ENCODE data around the gene TNFRSF12A. TPM values are rescaled to one million over a fixed set of nuclear protein-coding genes. Genes with fewer than 3 reads are reported as not detected.

The TNFRSF12A gene
- 89.0 and 111 TPM in 2 replicates for polyA plus RNA-seq (2011; rRNA removed)
- polyA plus RNA-seq (2012; cell fraction: cytosol; rRNA removed): 356 and 491 TPM in 2 replicates
- polyA plus RNA-seq (2012; cell fraction: nucleus; rRNA removed): 495 and 554 TPM in 2 replicates
- polyA plus RNA-seq (2017; fragmentation: RNase III; extraction: RNeasy Plus Mini Kit Qiagen cat#74134 plus additional on column Dnase treatment): 295 to 325 TPM (median 314 TPM) in 3 replicates
- 47.6 and 67.3 TPM in 2 replicates for polyA minus RNA-seq (2011; rRNA and poly(A)+ RNA removed)

GRCh38 chr16:3020247-3020603 lies at the start of gene TNFRSF12A:
Gene TNFRSF12A, plus strand, starts transcription at chr16:3020368. Its CDS starts 30 bp downstream, at chr16:3020398.
- Histone ChIP-seq H3K4me2 (peak within 1 kb of the TSS; percentile 89), H3K4me1 (peaks cover 24% of the 10 kb centered on the region), H3K4me3 (peak within 1 kb of the TSS; percentile 93), H3K27ac (peak within 1 kb of the TSS; percentile 98 to 100), H3K9me3 (no peaks in the 10 kb centered on the region)
- ChIA-PET CTCF (interaction anchor here (0.8 to 6.6 kb wide), 8 partner anchors 10 to 182 kb away, joined by 3 to 112 read pairs (median 5); no protein-coding TSS in a partner anchor), POLR2A (interaction anchor here (0.7 to 6.2 kb wide), 15 partner anchors 8 to 152 kb away, joined by 3 to 107 read pairs (median 7); partner anchors contain the start of genes PAQR4 and PKMYT1)
- no peak for TF ChIP-seq MAFK (IDR thresholded peaks at IDR 0.05; ENCODE audit: partially characterized antibody)
- no peak for TF ChIP-seq HOXA7 (CRISPR knock-in tag; IDR thresholded peaks at IDR 0.05)
- peak; percentile 79 to 95; a peak in 4 of 5 replicates for TF ChIP-seq JUN (IDR thresholded peaks at IDR 0.05)
- TF ChIP-seq PHF8 (IDR thresholded peaks at IDR 0.05; ENCODE audit: borderline replicate concordance, low read depth): peak; percentile 74; the same call in 1 of the 2 replicates
- no peak for TF ChIP-seq RCOR1 (IDR thresholded peaks at IDR 0.05; ENCODE audit: low read depth, low read length)
- peak; percentile 93 for TF ChIP-seq POLR2A (IDR thresholded peaks at IDR 0.05; ENCODE audit: low read length)
- peak; percentile 94 for TF ChIP-seq BCL3 (IDR thresholded peaks at IDR 0.05)
- TF ChIP-seq CHD2 (IDR thresholded peaks at IDR 0.05; ENCODE audit: low read length, partially characterized antibody): no peak
- TF ChIP-seq TP53 (CRISPR knock-in tag; IDR thresholded peaks at IDR 0.05): no peak
- no peak for TF ChIP-seq HOXB5 (CRISPR knock-in tag; IDR thresholded peaks at IDR 0.05)
- peak; percentile 64 to 82 for DNase-seq (ENCODE audit: low read depth in 1 of 2, low spot score in 1 of 2)
- FAIRE-seq: no peak
- peak; percentile 2; a peak in 1 of 6 replicates for ATAC-seq
- WGBS (ENCODE audit: missing lambda C conversion rate): no CpG with 5 or more reads among the region's 49 CpGs

DNA sequence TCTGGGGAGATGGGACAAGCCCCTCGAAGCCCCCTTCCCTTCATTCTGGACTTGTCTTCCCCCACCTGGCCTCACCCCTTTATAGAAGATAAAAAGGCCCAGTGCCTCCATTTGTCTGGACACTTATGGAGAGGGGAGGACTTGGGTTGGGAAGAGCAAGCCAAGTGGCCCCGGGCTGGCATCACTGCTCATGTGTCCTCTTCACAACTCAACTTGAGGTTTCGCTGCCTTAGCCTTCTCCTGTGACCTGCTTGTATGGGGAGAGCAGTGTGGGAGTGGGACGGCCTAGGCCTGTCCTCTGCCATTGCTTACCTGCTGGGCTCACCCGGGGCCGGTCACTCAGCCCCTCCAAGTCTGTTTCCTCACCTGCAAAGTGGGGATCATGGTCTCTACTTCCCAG lies 49.6 kb upstream of the TNFRSF12A start:
- WGBS (ENCODE audit: missing lambda C conversion rate): 69% methylated on average over 6 of the region's 6 CpGs
- H3K4me2 ChIP-seq: peak overlapping the region; percentile 100
- ATAC-seq (peak in 1 of 2 experiments; percentile 1; a peak in 3 of 6 replicates), DNase-seq (ENCODE audit: low read depth in 1 of 2, low spot score in 1 of 2) (no peak), FAIRE-seq (no peak)
- no peak for TF ChIP-seq RNF2 (IDR thresholded peaks at IDR 0.05; ENCODE audit: borderline replicate concordance, low read depth)
- TF ChIP-seq POLR2A (IDR thresholded peaks at IDR 0.05; ENCODE audit: low read length): no peak
- TF ChIP-seq CBX8 (IDR thresholded peaks at IDR 0.05): no peak
- no peak for TF ChIP-seq BHLHE40 (IDR thresholded peaks at IDR 0.05; ENCODE audit: low read depth, low read length)
- TF ChIP-seq EHMT2 (IDR thresholded peaks at IDR 0.05; ENCODE audit: low read depth): no peak
- TF ChIP-seq MAFK (IDR thresholded peaks at IDR 0.05; ENCODE audit: partially characterized antibody): no peak
- no peak for TF ChIP-seq HOXA7 (CRISPR knock-in tag; IDR thresholded peaks at IDR 0.05)
- TF ChIP-seq MYC (IDR thresholded peaks at IDR 0.05; ENCODE audit: borderline replicate concordance, low read length): no peak
- no peak for TF ChIP-seq NFE2L2 (conservative IDR thresholded peaks at IDR 0.05; ENCODE audit: low read length)
- TF ChIP-seq HOXB13 (CRISPR knock-in tag; IDR thresholded peaks at IDR 0.05; ENCODE audit: low read depth): no peak
- TF ChIP-seq NR3C1 (IDR thresholded peaks at IDR 0.05): no peak
- no peak for TF ChIP-seq HOXB5 (CRISPR knock-in tag; IDR thresholded peaks at IDR 0.05)
- TF ChIP-seq FOSB (CRISPR knock-in tag; IDR thresholded peaks at IDR 0.05): no peak
- TF ChIP-seq, protein P1, sequence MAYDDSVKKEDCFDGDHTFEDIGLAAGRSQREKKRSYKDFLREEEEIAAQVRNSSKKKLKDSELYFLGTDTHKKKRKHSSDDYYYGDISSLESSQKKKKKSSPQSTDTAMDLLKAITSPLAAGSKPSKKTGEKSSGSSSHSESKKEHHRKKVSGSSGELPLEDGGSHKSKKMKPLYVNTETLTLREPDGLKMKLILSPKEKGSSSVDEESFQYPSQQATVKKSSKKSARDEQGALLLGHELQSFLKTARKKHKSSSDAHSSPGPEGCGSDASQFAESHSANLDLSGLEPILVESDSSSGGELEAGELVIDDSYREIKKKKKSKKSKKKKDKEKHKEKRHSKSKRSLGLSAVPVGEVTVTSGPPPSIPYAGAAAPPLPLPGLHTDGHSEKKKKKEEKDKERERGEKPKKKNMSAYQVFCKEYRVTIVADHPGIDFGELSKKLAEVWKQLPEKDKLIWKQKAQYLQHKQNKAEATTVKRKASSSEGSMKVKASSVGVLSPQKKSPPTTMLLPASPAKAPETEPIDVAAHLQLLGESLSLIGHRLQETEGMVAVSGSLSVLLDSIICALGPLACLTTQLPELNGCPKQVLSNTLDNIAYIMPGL (CRISPR knock-in tag; IDR thresholded peaks at IDR 0.05; ENCODE audit: borderline replicate concordance): no peak
- no peak for TF ChIP-seq TFCP2L1 (CRISPR knock-in tag; IDR thresholded peaks at IDR 0.05)
- no peak for TF ChIP-seq FOXS1 (CRISPR knock-in tag; IDR thresholded peaks at IDR 0.05)
- TF ChIP-seq, protein P2, sequence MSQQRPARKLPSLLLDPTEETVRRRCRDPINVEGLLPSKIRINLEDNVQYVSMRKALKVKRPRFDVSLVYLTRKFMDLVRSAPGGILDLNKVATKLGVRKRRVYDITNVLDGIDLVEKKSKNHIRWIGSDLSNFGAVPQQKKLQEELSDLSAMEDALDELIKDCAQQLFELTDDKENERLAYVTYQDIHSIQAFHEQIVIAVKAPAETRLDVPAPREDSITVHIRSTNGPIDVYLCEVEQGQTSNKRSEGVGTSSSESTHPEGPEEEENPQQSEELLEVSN (IDR thresholded peaks at IDR 0.05; ENCODE audit: borderline replicate concordance, low read depth): no peak
- no peak for TF ChIP-seq SMC3 (IDR thresholded peaks at IDR 0.05)
- no peak for TF ChIP-seq CEBPB (IDR thresholded peaks at IDR 0.05)
- H3K4me1 ChIP-seq: peaks cover 17% of the 10 kb centered on the region
- H3K9me3 ChIP-seq: no peaks in the 10 kb centered on the region
- CTCF ChIA-PET: interaction anchor here (0.6 to 1.9 kb wide), 14 partner anchors 8 to 72 kb away, joined by 3 to 27 read pairs (median 4); partner anchors contain the start of genes PKMYT1 and TNFRSF12A
- H3K27ac ChIP-seq: peak overlapping the region; percentile 84 to 91; a peak in 5 of 6 replicates
- POLR2A ChIA-PET: interaction anchor here (1.6 to 1.9 kb wide), 2 partner anchors 10 to 50 kb away, joined by 12 to 13 read pairs; partner anchors contain the start of genes PKMYT1 and TNFRSF12A
- peak overlapping the region; percentile 97 for H3K4me3 ChIP-seq
